ENCODE results near the gene SCN1B. TPM values are rescaled to one million over a fixed set of nuclear protein-coding genes. Genes with fewer than 3 reads are reported as not detected.

SCN1B gene
- total and polyA plus RNA-seq, 2 of the 13 experiments (the other 11 are each of a cell fraction or from before 2014, with no cell fraction given) = 2.7 to 20.1 TPM

DNA sequence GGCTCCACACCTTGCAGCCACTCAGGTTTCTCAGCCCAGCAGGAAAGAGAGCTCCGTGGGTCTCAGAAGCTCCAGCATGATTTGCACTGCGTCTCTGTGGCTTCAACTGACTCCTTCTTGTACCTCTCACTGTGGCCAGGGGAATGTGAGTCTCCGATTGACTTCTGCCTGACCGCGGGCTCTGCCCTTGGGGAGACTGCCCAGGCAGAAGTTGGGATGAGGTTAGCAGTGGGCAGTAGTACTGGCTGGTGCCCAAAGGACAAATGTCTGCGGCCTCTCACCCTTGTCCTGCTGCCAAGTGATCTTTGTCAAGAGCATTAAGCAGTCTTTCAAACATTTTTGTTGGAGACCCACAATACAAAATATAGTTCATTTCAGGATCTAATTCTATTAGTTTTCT lies 50.9 kb downstream of the SCN1B start:
- ATAC-seq (no peak), DNase-seq (ENCODE audit: low spot score) (no peak), FAIRE-seq (no peak)
- no peak overlapping the region for H3K4me2 ChIP-seq (ENCODE audit: low read depth, low read length)
- intact Hi-C loops (cut with micrococcal nuclease; ENCODE audit: unreplicated experiment) (no loop called here), in situ Hi-C loops (cut with HindIII; ENCODE audit: extremely low pct_ligation_motif_present, low pct_unique_long_range_greater_than_20kb) (no loop called here)
- no peak overlapping the region for H3K4me3 ChIP-seq (replicated peaks in 1 of 3; ENCODE audit: insufficient read depth in 1 of 3, low read depth in 2 of 3, low read length in 3 of 3)
- BruUV-seq (replicated peaks) = no TSS peak
- H3K27me3 ChIP-seq (ENCODE audit: control insufficient read depth in 1 of 2, insufficient read depth in 2 of 2, low read length in 2 of 2) = peaks cover 8 to 50% of the 10 kb centered on the region in 2 experiments
- WGBS (ENCODE audit: low lambda C conversion rate) = 30% methylated on average over 2 of the region's 6 CpGs
- no peak overlapping the region for H3K9ac ChIP-seq (ENCODE audit: insufficient read depth, low read depth, low read length)
- H3K79me2 ChIP-seq (ENCODE audit: insufficient read depth, low read length) = no peaks in the 10 kb centered on the region
- ChIA-PET POLR2A (interaction anchor here (0.9 kb wide), 1 partner anchor 13 kb away, joined by 3 read pairs; no protein-coding TSS in a partner anchor), CTCF (ENCODE audit: low intra/inter-chr PET ratio, low total read pairs) (no interaction called here)
- no peak overlapping the region for H2AFZ ChIP-seq (ENCODE audit: low read length)
- TF ChIP-seq ZFP36 (IDR thresholded peaks at IDR 0.05; ENCODE audit: borderline replicate concordance, low read depth, low read length, partially characterized antibody) (no peak), TMF1 (CRISPR knock-in tag; IDR thresholded peaks at IDR 0.05; ENCODE audit: low read depth) (no peak), MAF1 (CRISPR knock-in tag; IDR thresholded peaks at IDR 0.05; ENCODE audit: borderline replicate concordance) (no peak), ZNF556 (CRISPR knock-in tag; IDR thresholded peaks at IDR 0.05; ENCODE audit: borderline replicate concordance) (no peak), HNRNPH1 (optimal IDR thresholded peaks at IDR 0.05; ENCODE audit: low read depth, low read length) (no peak), SAP130 (CRISPR knock-in tag; IDR thresholded peaks at IDR 0.05; ENCODE audit: low read depth) (no peak), PHB2 (IDR thresholded peaks at IDR 0.05; ENCODE audit: partially characterized antibody) (no peak), MEF2D (CRISPR knock-in tag; IDR thresholded peaks at IDR 0.05) (no peak), MIER2 (CRISPR knock-in tag; IDR thresholded peaks at IDR 0.05) (no peak), ZNF543 (CRISPR knock-in tag; IDR thresholded peaks at IDR 0.05) (no peak), MXI1 (IDR thresholded peaks at IDR 0.05; ENCODE audit: borderline replicate concordance, low read depth, low read length) (no peak), TCF7L2 (IDR thresholded peaks at IDR 0.05; ENCODE audit: low read depth, low read length) (no peak), ZNF260 (CRISPR knock-in tag; IDR thresholded peaks at IDR 0.05; ENCODE audit: borderline replicate concordance, low read depth) (no peak)
- TF ChIP-seq, protein P1, sequence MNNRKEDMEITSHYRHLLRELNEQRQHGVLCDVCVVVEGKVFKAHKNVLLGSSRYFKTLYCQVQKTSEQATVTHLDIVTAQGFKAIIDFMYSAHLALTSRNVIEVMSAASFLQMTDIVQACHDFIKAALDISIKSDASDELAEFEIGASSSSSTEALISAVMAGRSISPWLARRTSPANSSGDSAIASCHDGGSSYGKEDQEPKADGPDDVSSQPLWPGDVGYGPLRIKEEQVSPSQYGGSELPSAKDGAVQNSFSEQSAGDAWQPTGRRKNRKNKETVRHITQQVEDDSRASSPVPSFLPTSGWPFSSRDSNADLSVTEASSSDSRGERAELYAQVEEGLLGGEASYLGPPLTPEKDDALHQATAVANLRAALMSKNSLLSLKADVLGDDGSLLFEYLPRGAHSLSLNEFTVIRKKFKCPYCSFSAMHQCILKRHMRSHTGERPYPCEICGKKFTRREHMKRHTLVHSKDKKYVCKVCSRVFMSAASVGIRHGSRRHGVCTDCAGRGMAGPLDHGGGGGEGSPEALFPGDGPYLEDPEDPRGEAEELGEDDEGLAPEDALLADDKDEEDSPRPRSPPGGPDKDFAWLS (CRISPR knock-in tag; IDR thresholded peaks at IDR 0.05; ENCODE audit: borderline replicate concordance) = no peak
- TF ChIP-seq, protein P2, sequence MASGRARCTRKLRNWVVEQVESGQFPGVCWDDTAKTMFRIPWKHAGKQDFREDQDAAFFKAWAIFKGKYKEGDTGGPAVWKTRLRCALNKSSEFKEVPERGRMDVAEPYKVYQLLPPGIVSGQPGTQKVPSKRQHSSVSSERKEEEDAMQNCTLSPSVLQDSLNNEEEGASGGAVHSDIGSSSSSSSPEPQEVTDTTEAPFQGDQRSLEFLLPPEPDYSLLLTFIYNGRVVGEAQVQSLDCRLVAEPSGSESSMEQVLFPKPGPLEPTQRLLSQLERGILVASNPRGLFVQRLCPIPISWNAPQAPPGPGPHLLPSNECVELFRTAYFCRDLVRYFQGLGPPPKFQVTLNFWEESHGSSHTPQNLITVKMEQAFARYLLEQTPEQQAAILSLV (CRISPR knock-in tag; IDR thresholded peaks at IDR 0.05; ENCODE audit: borderline replicate concordance) = no peak
- TF ChIP-seq, protein P3, sequence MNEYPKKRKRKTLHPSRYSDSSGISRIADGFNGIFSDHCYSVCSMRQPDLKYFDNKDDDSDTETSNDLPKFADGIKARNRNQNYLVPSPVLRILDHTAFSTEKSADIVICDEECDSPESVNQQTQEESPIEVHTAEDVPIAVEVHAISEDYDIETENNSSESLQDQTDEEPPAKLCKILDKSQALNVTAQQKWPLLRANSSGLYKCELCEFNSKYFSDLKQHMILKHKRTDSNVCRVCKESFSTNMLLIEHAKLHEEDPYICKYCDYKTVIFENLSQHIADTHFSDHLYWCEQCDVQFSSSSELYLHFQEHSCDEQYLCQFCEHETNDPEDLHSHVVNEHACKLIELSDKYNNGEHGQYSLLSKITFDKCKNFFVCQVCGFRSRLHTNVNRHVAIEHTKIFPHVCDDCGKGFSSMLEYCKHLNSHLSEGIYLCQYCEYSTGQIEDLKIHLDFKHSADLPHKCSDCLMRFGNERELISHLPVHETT (CRISPR knock-in tag; conservative IDR thresholded peaks at IDR 0.05) = no peak
- no peak overlapping the region for H3K27ac ChIP-seq (ENCODE audit: extremely low read length, insufficient read depth, low read length)
- peaks cover 9% of the 10 kb centered on the region; the same call in 1 of the 2 replicates for H3K4me1 ChIP-seq (ENCODE audit: insufficient read depth, low read length)
- H3K9me3 ChIP-seq (ENCODE audit: low read length) = no peaks in the 10 kb centered on the region
- H3K36me3 ChIP-seq (replicated peaks in 1 of 2; ENCODE audit: control insufficient read depth in 1 of 2, insufficient read depth in 2 of 2, low read length in 2 of 2) = no peaks in the 10 kb centered on the region
- no peaks in the 10 kb centered on the region for H4K20me1 ChIP-seq (ENCODE audit: insufficient read depth, low read length)
